ENCODE data around the gene CNTRL. TPM values are rescaled to one million over a fixed set of nuclear protein-coding genes. Genes with fewer than 3 reads are reported as not detected.

Gene CNTRL
- total RNA-seq, 1 experiment from 2014 or later = 11.6 TPM

DNA sequence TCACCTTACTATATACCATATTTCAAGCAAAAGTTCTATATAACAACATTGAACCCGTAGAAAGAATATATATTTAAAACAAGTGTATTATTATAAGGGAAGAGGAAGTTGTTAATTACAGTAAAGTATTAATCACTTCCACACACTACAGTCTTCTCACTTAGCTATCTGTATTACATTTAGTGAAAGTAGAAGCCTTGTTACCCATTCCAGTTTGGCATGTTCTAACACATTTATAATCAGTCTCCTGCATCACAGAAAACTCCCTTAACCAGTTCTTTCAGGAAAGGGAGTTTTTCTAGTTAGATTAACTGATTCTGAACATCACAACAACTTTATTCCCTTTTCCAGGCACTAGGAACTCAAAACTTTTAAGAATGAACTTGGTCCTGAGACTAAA is 120.0 kb downstream of the CNTRL start:
- no peak overlapping the region for H4K8ac ChIP-seq (replicated peaks; ENCODE audit: insufficient read length, low read depth, low read length)
- Mint-ChIP-seq H3K27me3 (ENCODE audit: low read depth) (no peaks in the 10 kb centered on the region), H3K27ac (no peak overlapping the region), H3K4me1 (peaks cover 22 to 27% of the 10 kb centered on the region in 2 experiments), H3K36me3 (ENCODE audit: insufficient read depth in 1 of 3, low read depth in 3 of 3) (peaks cover 0 to 1% (median 0%) of the 10 kb centered on the region in 3 experiments; a peak in 1 of 7 replicates), H3K9me3 (no peaks in the 10 kb centered on the region), H3K4me3 (no peak overlapping the region)
- no CpG with 5 or more reads among the region's 1 CpG for WGBS (ENCODE audit: extremely low coverage, insufficient read length, low lambda C conversion rate)
- H2BK5ac ChIP-seq (ENCODE audit: insufficient read length, low read length) = no peak overlapping the region
- no peak overlapping the region for H3K27ac ChIP-seq (ENCODE audit: insufficient read length, low read depth, low read length)
- H3K27me3 ChIP-seq (ENCODE audit: insufficient read depth, low read length) = no peaks in the 10 kb centered on the region
- H4K20me1 ChIP-seq (ENCODE audit: control insufficient read depth, insufficient read depth, insufficient read length) = no peaks in the 10 kb centered on the region
- H3K4me1 ChIP-seq (ENCODE audit: insufficient read depth, low read length) = no peaks in the 10 kb centered on the region
- no peak overlapping the region for H4K5ac ChIP-seq (ENCODE audit: insufficient read length, low read depth, low read length)
- no peak overlapping the region for H3K4me2 ChIP-seq (ENCODE audit: insufficient read depth, insufficient read length, low read length)
- no peak overlapping the region for H3K9ac ChIP-seq (ENCODE audit: extremely low read depth, insufficient read length, low read length)
- H3K79me1 ChIP-seq (ENCODE audit: insufficient read depth, low read depth, low read length, poor library complexity, severe bottlenecking) = peaks cover 3% of the 10 kb centered on the region
- no peaks in the 10 kb centered on the region for H3K9me3 ChIP-seq (ENCODE audit: control insufficient read depth, low read depth, low read length)
- H4K91ac ChIP-seq (ENCODE audit: insufficient read length, low read depth, low read length) = no peak overlapping the region
- no peak overlapping the region for H2BK15ac ChIP-seq (ENCODE audit: low read depth, low read length)
- no peak overlapping the region for H2AFZ ChIP-seq (ENCODE audit: low read length)
- H2BK20ac ChIP-seq (ENCODE audit: low read depth, low read length, poor library complexity, severe bottlenecking) = no peak overlapping the region
- TF ChIP-seq, protein P1, sequence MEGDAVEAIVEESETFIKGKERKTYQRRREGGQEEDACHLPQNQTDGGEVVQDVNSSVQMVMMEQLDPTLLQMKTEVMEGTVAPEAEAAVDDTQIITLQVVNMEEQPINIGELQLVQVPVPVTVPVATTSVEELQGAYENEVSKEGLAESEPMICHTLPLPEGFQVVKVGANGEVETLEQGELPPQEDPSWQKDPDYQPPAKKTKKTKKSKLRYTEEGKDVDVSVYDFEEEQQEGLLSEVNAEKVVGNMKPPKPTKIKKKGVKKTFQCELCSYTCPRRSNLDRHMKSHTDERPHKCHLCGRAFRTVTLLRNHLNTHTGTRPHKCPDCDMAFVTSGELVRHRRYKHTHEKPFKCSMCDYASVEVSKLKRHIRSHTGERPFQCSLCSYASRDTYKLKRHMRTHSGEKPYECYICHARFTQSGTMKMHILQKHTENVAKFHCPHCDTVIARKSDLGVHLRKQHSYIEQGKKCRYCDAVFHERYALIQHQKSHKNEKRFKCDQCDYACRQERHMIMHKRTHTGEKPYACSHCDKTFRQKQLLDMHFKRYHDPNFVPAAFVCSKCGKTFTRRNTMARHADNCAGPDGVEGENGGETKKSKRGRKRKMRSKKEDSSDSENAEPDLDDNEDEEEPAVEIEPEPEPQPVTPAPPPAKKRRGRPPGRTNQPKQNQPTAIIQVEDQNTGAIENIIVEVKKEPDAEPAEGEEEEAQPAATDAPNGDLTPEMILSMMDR (conservative IDR thresholded peaks at IDR 0.05) = no peak
- H2BK120ac ChIP-seq (ENCODE audit: low read depth, low read length, poor library complexity, severe bottlenecking) = no peak overlapping the region
- H2AK5ac ChIP-seq (ENCODE audit: insufficient read length, low read length) = no peak overlapping the region
- peaks cover 10% of the 10 kb centered on the region; the same call in 1 of the 2 replicates for H3K79me2 ChIP-seq (ENCODE audit: insufficient read depth, low read length)
- no peak overlapping the region for H3K18ac ChIP-seq (ENCODE audit: insufficient read length, low read depth, low read length)
- no peak overlapping the region for H3K4ac ChIP-seq (ENCODE audit: low read depth, low read length)
- H3K56ac ChIP-seq (ENCODE audit: insufficient read length, low read depth, low read length) = no peak overlapping the region
- DNase-seq = no peak
- no peaks in the 10 kb centered on the region for H3K23me2 ChIP-seq (ENCODE audit: insufficient read length, low read depth, low read length, poor library complexity, severe bottlenecking)
- H3K14ac ChIP-seq (ENCODE audit: insufficient read depth, low read length) = no peak overlapping the region
- H2BK12ac ChIP-seq (ENCODE audit: insufficient read length, low read depth, low read length) = no peak overlapping the region
- H3K23ac ChIP-seq (ENCODE audit: insufficient read length, low read depth, low read length) = no peak overlapping the region
- no peak overlapping the region for H3T11ph ChIP-seq (ENCODE audit: low read length)
